Caco-2 (cell line): ENCODE measurements around the gene DSEL. TPM values are rescaled to one million over a fixed set of nuclear protein-coding genes. Genes with fewer than 3 reads are reported as not detected.

Source experiments
- BruUV-seq: library from RNA; stranded (reverse); fragments of 400-500 nt; replicated peaks from 2 replicates; lab custom pipeline; 2021; lab: Mats Ljungman, UMichigan
- CTCF ChIA-PET: fragments of 300-600 bp; sonication (Branson Sonifier 250); formaldehyde crosslinking; loops from one replicate; lab custom pipeline; 2022; ENCODE audit warnings: antibody characterized with exemption; lab: Charles Lee
- POLR2A ChIA-PET: fragments of 300-600 bp; sonication (Branson Sonifier 250); formaldehyde crosslinking; loops from one replicate; lab custom pipeline; 2022; ENCODE audit warnings: antibody characterized with exemption; lab: Charles Lee
- DNase-seq, 2 experiments: peaks; one replicate each; pipeline versions ENCODE4 v3.0.0 to v3.0.0-alpha.2; 2020 to 2022
- H3K27me3 ChIP-seq: replicated peaks from 2 replicates; pipeline ENCODE4 v1.6.0; 2011; ENCODE audit warnings: low read length; ENCODE audit not compliant: control insufficient read depth, insufficient read depth
- H3K36me3 ChIP-seq: 2 replicates; pipeline ENCODE4 v1.5.1; 2011; ENCODE audit warnings: low read length; ENCODE audit not compliant: control insufficient read depth, insufficient read depth
- H3K4me1 ChIP-seq: fragments of 250-450 bp; sonication (Bioruptor Pico); 2 replicates; pipeline ENCODE4 v1.5.1; 2020; ENCODE audit warnings: mild to moderate bottlenecking
- H3K4me3 ChIP-seq: 2 replicates; pipeline ENCODE4 v1.5.1; 2011; ENCODE audit warnings: low read depth, mild to moderate bottlenecking, control low read depth, low read length
- H3K9me3 ChIP-seq: fragments of 250-450 bp; sonication (Bioruptor Pico); 2 replicates; pipeline ENCODE4 v1.5.1; 2020; ENCODE audit warnings: mild to moderate bottlenecking, moderate library complexity
- H3K27ac Mint-ChIP-seq: one replicate; pipeline ENCODE4 v1.8.0; 2022; ENCODE audit warnings: mixed read lengths; ENCODE audit not compliant: unreplicated experiment
- H3K27me3 Mint-ChIP-seq: one replicate; pipeline ENCODE4 v1.8.0; 2022; ENCODE audit warnings: mixed read lengths; ENCODE audit not compliant: insufficient read depth, unreplicated experiment
- H3K36me3 Mint-ChIP-seq: one replicate; pipeline ENCODE4 v1.8.0; 2022; ENCODE audit warnings: mild to moderate bottlenecking, mixed read lengths; ENCODE audit not compliant: insufficient read depth, unreplicated experiment
- H3K4me1 Mint-ChIP-seq: one replicate; pipeline ENCODE4 v1.8.0; 2022; ENCODE audit warnings: low read depth, mixed read lengths; ENCODE audit not compliant: unreplicated experiment
- H3K4me3 Mint-ChIP-seq: one replicate; pipeline ENCODE4 v1.8.0; 2022; ENCODE audit warnings: mild to moderate bottlenecking, moderate library complexity, mixed read lengths; ENCODE audit not compliant: unreplicated experiment
- H3K9me3 Mint-ChIP-seq: one replicate; pipeline ENCODE4 v1.8.0; 2022; ENCODE audit warnings: mixed read lengths; ENCODE audit not compliant: unreplicated experiment
- CTCF ChIP-seq, 2 experiments: fragments of 200-600 bp in 1 of 2; IDR thresholded peaks; 1 replicate in 1 of 2; 2 replicates in 1 of 2; pipeline versions ENCODE4 v1.5.1 to v1.8.0; 2011 to 2022; ENCODE audit warnings: antibody characterized with exemption in 1 of 2, control low read depth in 1 of 2, inconsistent platforms in 1 of 2, low read depth in 1 of 2, low read length in 1 of 2, mild to moderate bottlenecking in 1 of 2, moderate library complexity in 1 of 2; ENCODE audit not compliant: insufficient read depth in 1 of 2, severe bottlenecking in 1 of 2, unreplicated experiment in 1 of 2
- intact Hi-C: fragments of 100-400 bp; cut with micrococcal nuclease; formaldehyde crosslinking; loops from one replicate; pipeline ENCODE4 v1.10.0; 2022; ENCODE audit not compliant: unreplicated experiment
- total RNA-seq: library from RNA; stranded (reverse); gene quantifications from 2 replicates; pipeline ENCODE4 v1.2.3, GENCODE V29; 2022

Gene DSEL
- total RNA-seq, 1 experiment from 2014 or later, result 0.18 TPM

- Mint-ChIP-seq H3K4me1 (no peaks in the 10 kb centered on the region), H3K27ac (no peak overlapping the region), H3K9me3 (no peaks in the 10 kb centered on the region), H3K27me3 (no peaks in the 10 kb centered on the region), H3K36me3 (no peaks in the 10 kb centered on the region), H3K4me3 (no peak overlapping the region)
- CTCF ChIA-PET, result no interaction called here
- H3K4me3 ChIP-seq, result no peak overlapping the region
- intact Hi-C loops, result no loop called here
- no peaks in the 10 kb centered on the region for H3K27me3 ChIP-seq
- no peaks in the 10 kb centered on the region for H3K36me3 ChIP-seq
- BruUV-seq, result no TSS peak
- no peak for DNase-seq
- no peaks in the 10 kb centered on the region for H3K4me1 ChIP-seq
- POLR2A ChIA-PET, result no interaction called here
- H3K9me3 ChIP-seq, result no peaks in the 10 kb centered on the region
- no peak for TF ChIP-seq CTCF (IDR thresholded peaks at IDR 0.05; ENCODE audit: insufficient read depth in 1 of 2, low read depth in 1 of 2, low read length in 1 of 2, severe bottlenecking in 1 of 2, unreplicated experiment in 1 of 2)
Observed at GRCh38 chr18:67500522-67501205, 15.9 kb downstream of the DSEL start.

GRCh38 chr18:67496469-67496868, 20.1 kb downstream of the DSEL start:
- Histone ChIP-seq H3K9me3 (no peaks in the 10 kb centered on the region), H3K36me3 (no peaks in the 10 kb centered on the region), H3K4me1 (no peaks in the 10 kb centered on the region), H3K4me3 (no peak overlapping the region), H3K27me3 (no peaks in the 10 kb centered on the region)
- no peaks in the 10 kb centered on the region for H3K36me3 Mint-ChIP-seq
- BruUV-seq, result no TSS peak
- no peak overlapping the region for H3K4me3 Mint-ChIP-seq
- TF ChIP-seq CTCF (IDR thresholded peaks at IDR 0.05; ENCODE audit: insufficient read depth in 1 of 2, low read depth in 1 of 2, low read length in 1 of 2, severe bottlenecking in 1 of 2, unreplicated experiment in 1 of 2), result no peak
- no peaks in the 10 kb centered on the region for H3K27me3 Mint-ChIP-seq
- intact Hi-C loops, result no loop called here
- H3K27ac Mint-ChIP-seq, result no peak overlapping the region
- no peaks in the 10 kb centered on the region for H3K4me1 Mint-ChIP-seq
- DNase-seq, result no peak
- ChIA-PET POLR2A (no interaction called here), CTCF (no interaction called here)
- no peaks in the 10 kb centered on the region for H3K9me3 Mint-ChIP-seq

GRCh38 chr18:67486534-67486933, 30.0 kb downstream of the DSEL start:
- no peak for TF ChIP-seq CTCF (IDR thresholded peaks at IDR 0.05; ENCODE audit: insufficient read depth in 1 of 2, low read depth in 1 of 2, low read length in 1 of 2, severe bottlenecking in 1 of 2, unreplicated experiment in 1 of 2)
- ChIA-PET POLR2A (no interaction called here), CTCF (no interaction called here)
- intact Hi-C loops, result no loop called here
- BruUV-seq, result no TSS peak
- DNase-seq, result no peak
- H3K9me3 ChIP-seq, result no peaks in the 10 kb centered on the region
- no peaks in the 10 kb centered on the region for H3K36me3 ChIP-seq
- H3K9me3 Mint-ChIP-seq, result no peaks in the 10 kb centered on the region
- no peaks in the 10 kb centered on the region for H3K27me3 ChIP-seq
- H3K4me1 Mint-ChIP-seq, result no peaks in the 10 kb centered on the region
- no peaks in the 10 kb centered on the region for H3K36me3 Mint-ChIP-seq
- no peak overlapping the region for H3K27ac Mint-ChIP-seq
- H3K27me3 Mint-ChIP-seq, result peaks cover 7% of the 10 kb centered on the region
- no peak overlapping the region for H3K4me3 ChIP-seq
- H3K4me3 Mint-ChIP-seq, result no peak overlapping the region
- H3K4me1 ChIP-seq, result no peaks in the 10 kb centered on the region
